HG02798 (cell line): ENCODE measurements around the gene SIX4.

ENCODE experiments used
- ATAC-seq: cut with Tn5 transposase; IDR thresholded peaks from one replicate; pipeline ENCODE4 v1.9.1; 2021; ENCODE audit warnings: mild to moderate bottlenecking; ENCODE audit not compliant: unreplicated experiment, poor library complexity

Gene SIX4

GRCh38 chr14:60722357-60723115, 1.6 kb downstream of the SIX4 start:
- ATAC-seq: peak; percentile 34

- ATAC-seq: no peak
These were observed 2.1 kb downstream of the SIX4 start for GRCh38 chr14:60722107-60722356.

GRCh38 chr14:60721326-60722106, 2.6 kb downstream of the SIX4 start:
- ATAC-seq: no peak

GRCh38 chr14:60720962-60721325, 3.2 kb downstream of the SIX4 start:
- no peak for ATAC-seq

- ATAC-seq: no peak
These were observed 3.8 kb downstream of the SIX4 start for GRCh38 chr14:60720391-60720790.

GRCh38 chr14:60713513-60713912, 10.6 kb downstream of the SIX4 start:
- ATAC-seq: no peak

GRCh38 chr14:60710494-60710893, 13.7 kb downstream of the SIX4 start:
- no peak for ATAC-seq

- no peak for ATAC-seq
These were observed 16.3 kb downstream of the SIX4 start for GRCh38 chr14:60707858-60708257.

GRCh38 chr14:60705100-60705499, 19.1 kb downstream of the SIX4 start:
- ATAC-seq: no peak

- no peak for ATAC-seq
These were observed 23.6 kb downstream of the SIX4 start for GRCh38 chr14:60700598-60700997.

GRCh38 chr14:60695327-60695726, 28.8 kb downstream of the SIX4 start:
- no peak for ATAC-seq

- no peak for ATAC-seq
These were observed 32.6 kb downstream of the SIX4 start for GRCh38 chr14:60691383-60692113.

- no peak for ATAC-seq
These were observed 37.3 kb downstream of the SIX4 start for GRCh38 chr14:60686865-60687264.

- no peak for ATAC-seq
These were observed 39.9 kb downstream of the SIX4 start for GRCh38 chr14:60684203-60684602.

GRCh38 chr14:60681271-60681670, 42.9 kb downstream of the SIX4 start:
- ATAC-seq: no peak

GRCh38 chr14:60680511-60680910, 43.6 kb downstream of the SIX4 start:
- ATAC-seq: no peak

- ATAC-seq: no peak
These were observed 44.4 kb downstream of the SIX4 start for GRCh38 chr14:60679566-60680258.

- ATAC-seq: no peak
These were observed 46.5 kb downstream of the SIX4 start for GRCh38 chr14:60677701-60678100.

- no peak for ATAC-seq
These were observed 53.2 kb downstream of the SIX4 start for GRCh38 chr14:60670989-60671388.

- no peak for ATAC-seq
These were observed 55.6 kb downstream of the SIX4 start for GRCh38 chr14:60668431-60669112.
